Gastrocnemius medialis (tissue), 4 donors: Measurements from ENCODE around the gene SLC2A4RG. TPM values are rescaled to one million over a fixed set of nuclear protein-coding genes. Genes with fewer than 3 reads are reported as not detected.

Experiments
- ATAC-seq, 2 donors: fragments of 150-250 bp; one replicate each; pipeline ENCODE4 v1.9.1; 2016
- DNase-seq, 2 donors: peaks; one replicate each; pipeline ENCODE4 v3.0.0-alpha.2; 2019
- H3K27ac ChIP-seq, 4 donors: fragments of 200-600 bp; sonication (generic); 1 replicate in 1 of 4; 2 replicates in 3 of 4; pipeline ENCODE4 v1.5.1; 2016 to 2018; ENCODE audit warnings: mild to moderate bottlenecking in 2 of 4, moderate library complexity in 1 of 4
- H3K27me3 ChIP-seq, 3 donors: fragments of 200-600 bp; sonication (generic) in 2 of 3; 1 replicate in 1 of 3; 2 replicates in 2 of 3; pipeline versions ENCODE4 v1.5.1 to v1.6.0; 2016 to 2019; ENCODE audit warnings: mild to moderate bottlenecking in 1 of 3, moderate library complexity in 1 of 3
- H3K36me3 ChIP-seq, 2 donors: fragments of 200-600 bp; sonication (generic) in 1 of 2; one replicate each; pipeline ENCODE4 v1.5.1; 2017 to 2018
- H3K4me1 ChIP-seq, 2 donors: fragments of 200-600 bp; sonication (generic) in 1 of 2; one replicate each; pipeline ENCODE4 v1.5.1; 2016 to 2017; ENCODE audit warnings: mild to moderate bottlenecking in 2 of 2
- H3K4me3 ChIP-seq, 4 donors: fragments of 200-600 bp; sonication (generic) in 3 of 4; 1 replicate in 1 of 4; 2 replicates in 3 of 4; pipeline ENCODE4 v1.5.1; 2016 to 2019; ENCODE audit warnings: mild to moderate bottlenecking in 2 of 4
- H3K9me3 ChIP-seq, 3 donors: fragments of 200-600 bp; sonication (generic) in 2 of 3; 1 replicate in 1 of 3; 2 replicates in 2 of 3; pipeline ENCODE4 v1.5.1; 2016 to 2019
- CTCF ChIP-seq, 5 experiments: fragments of 450-650 bp in 3 of 5; fragments of 200-600 bp in 2 of 5; sonication (generic) in 2 of 5; IDR thresholded peaks in 4 of 5; conservative IDR thresholded peaks in 1 of 5; 1 replicate in 4 of 5; 2 replicates in 1 of 5; pipeline ENCODE4 v1.5.1; 2016 to 2019; ENCODE audit warnings: antibody characterized with exemption in 5 of 5, mild to moderate bottlenecking in 3 of 5, moderate library complexity in 3 of 5
- POLR2A ChIP-seq, 2 donors: fragments of 450-650 bp; IDR thresholded peaks; one replicate each; pipeline ENCODE4 v1.6.1; 2017; ENCODE audit warnings: antibody characterized with exemption in 2 of 2, mild to moderate bottlenecking in 2 of 2, moderate library complexity in 2 of 2
- in situ Hi-C, 4 donors: fragments of 200-750 bp; cut with MboI; loops; one replicate each; pipeline versions ENCODE4 v1.15.0 to v1.8.0; 2017; ENCODE audit warnings: low sequenced_read_pairs in 4 of 4
- intact Hi-C: fragments of 100-400 bp; cut with DNase I; formaldehyde crosslinking; loops from one replicate; pipeline ENCODE4 v1.15.1; 2023; ENCODE audit warnings: low total_unique reads
- total RNA-seq, 4 donors: library from RNA; depleted of rRNA; stranded (reverse); fragments of >200 nt; gene quantifications; one replicate each; pipeline versions ENCODE4 v1.1.0 to v1.2.3, GENCODE V29; 2016

SLC2A4RG gene
- total RNA-seq, 4 donors from 2014 or later: 26.0 to 58.7 (median 39.1) TPM

DNA sequence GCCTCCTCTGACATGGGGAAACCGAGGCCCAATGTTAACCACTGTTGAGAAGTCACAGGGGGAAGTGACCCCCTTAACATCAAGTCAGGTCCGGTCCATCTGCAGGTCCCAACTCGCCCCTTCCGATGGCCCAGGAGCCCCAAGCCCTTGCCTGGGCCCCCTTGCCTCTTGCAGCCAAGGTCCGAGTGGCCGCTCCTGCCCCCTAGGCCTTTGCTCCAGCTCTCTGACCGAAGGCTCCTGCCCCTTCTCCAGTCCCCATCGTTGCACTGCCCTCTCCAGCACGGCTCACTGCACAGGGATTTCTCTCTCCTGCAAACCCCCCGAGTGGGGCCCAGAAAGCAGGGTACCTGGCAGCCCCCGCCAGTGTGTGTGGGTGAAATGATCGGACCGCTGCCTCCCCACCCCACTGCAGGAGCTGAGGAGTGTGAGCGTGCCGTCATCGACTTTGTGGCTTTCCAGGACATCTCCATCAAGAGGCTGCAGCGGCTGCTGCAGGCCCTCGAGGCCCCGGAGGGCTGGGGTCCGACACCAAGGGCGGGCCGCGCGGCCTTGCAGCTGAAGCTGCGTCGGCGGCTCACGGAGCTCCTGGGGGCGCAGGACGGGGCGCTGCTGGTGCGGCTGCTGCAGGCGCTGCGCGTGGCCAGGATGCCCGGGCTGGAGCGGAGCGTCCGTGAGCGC lies 41.6 kb upstream of the SLC2A4RG start:
- ATAC-seq: no peak
- Histone ChIP-seq H3K4me3 (no peak overlapping the region), H3K27ac (peak overlapping the region in 1 of 4 donors; percentile 76), H3K36me3 (peaks cover 0 to 7% of the 10 kb centered on the region in 2 donors), H3K9me3 (no peaks in the 10 kb centered on the region), H3K4me1 (peaks cover 30 to 32% of the 10 kb centered on the region in 2 donors), H3K27me3 (no peaks in the 10 kb centered on the region)
- DNase-seq: peak in 1 of 2 donors; percentile 11
- in situ Hi-C loops: no loop called here
- intact Hi-C loops: no loop called here
- TF ChIP-seq CTCF (IDR thresholded peaks at IDR 0.05 in 4 of 5, conservative IDR thresholded peaks at IDR 0.05 in 1 of 5): no peak
- no peak for TF ChIP-seq POLR2A (IDR thresholded peaks at IDR 0.05)

DNA sequence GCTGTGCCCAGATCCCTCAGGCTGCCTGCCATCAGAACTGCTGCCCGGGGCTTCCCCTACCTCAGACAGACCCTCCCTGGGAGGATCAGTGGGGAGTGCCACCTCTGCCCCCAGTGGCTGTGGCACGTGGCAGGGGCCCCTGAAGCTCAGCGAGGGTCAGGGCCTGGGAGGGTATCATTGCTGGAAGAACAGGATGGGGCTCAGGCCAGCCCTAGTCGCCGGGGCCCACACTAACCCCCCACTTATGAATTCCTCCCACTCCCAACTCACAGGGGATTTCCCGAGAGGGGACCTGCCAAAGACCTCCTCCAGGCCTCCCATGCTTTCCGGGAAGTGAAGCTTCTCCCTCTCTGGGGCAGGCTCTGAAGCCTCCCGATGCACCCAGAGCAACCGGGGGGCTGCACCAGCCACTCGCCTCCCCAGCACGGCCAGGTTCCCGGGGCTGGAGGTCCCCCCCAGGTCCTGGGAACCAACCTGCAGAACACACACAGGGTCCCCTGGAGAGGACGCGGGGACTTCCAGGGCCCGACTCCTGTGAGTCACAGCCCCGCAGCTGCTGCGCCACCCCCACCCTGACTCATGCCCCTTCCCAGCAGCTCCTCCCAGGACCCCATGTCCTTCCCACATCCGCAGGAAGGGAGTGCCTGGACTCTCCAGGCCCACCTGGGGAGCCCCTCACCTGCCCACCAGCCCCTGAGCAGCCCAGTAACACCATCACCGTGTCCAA lies 40.7 kb upstream of the SLC2A4RG start:
- H3K36me3 ChIP-seq: peaks cover 0 to 4% of the 10 kb centered on the region in 2 donors
- no peaks in the 10 kb centered on the region for H3K27me3 ChIP-seq
- peak overlapping the region; percentile 58 to 76 (median 62) for H3K27ac ChIP-seq
- ATAC-seq (peak; percentile 24 to 37), DNase-seq (peak in 1 of 2 donors; percentile 59)
- TF ChIP-seq POLR2A (IDR thresholded peaks at IDR 0.05) (peak in 1 of 2 donors; percentile 17), CTCF (IDR thresholded peaks at IDR 0.05 in 4 of 5, conservative IDR thresholded peaks at IDR 0.05 in 1 of 5) (no peak)
- in situ Hi-C loops (no loop called here), intact Hi-C loops (no loop called here)
- H3K4me1 ChIP-seq: peaks cover 30 to 32% of the 10 kb centered on the region in 2 donors
- peak overlapping the region in 1 of 4 donors; percentile 11 for H3K4me3 ChIP-seq
- no peaks in the 10 kb centered on the region for H3K9me3 ChIP-seq

DNA sequence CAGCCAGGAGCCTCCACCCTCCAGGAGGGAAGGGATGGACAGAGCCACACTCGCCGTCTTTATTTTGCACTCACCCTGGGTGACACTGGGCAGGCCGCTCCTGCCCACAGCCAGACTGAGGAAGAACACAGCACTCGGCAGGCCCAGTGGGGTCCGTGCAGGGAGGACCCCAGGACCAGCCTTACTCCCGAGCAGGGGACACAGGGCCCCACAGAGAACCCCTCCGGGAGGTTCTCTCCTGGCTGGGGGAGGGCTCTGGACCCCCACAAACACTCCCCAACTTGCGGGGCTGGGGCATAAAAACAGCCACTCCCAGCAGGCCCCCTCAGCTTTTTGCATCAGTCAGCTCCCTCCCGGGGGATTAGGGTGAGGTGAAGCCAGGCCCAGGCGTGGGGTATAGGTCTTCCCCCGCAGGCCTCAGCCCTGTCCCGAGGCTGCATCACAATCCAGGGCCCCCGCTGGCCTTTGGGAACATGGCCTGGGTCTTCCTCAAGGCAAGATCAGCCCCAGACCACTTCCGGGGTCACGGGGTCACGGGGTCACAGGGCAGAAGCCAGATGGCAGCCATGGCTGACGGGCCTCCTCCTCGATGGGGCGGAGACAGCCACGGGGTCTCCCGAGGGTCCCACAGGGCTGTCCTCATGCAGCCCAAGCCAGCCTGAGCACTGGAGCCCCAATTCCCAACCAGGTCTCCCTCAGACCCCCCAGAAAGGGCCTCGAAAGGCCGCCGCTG lies 39.9 kb upstream of the SLC2A4RG start:
- Histone ChIP-seq H3K27ac (peak overlapping the region; percentile 58 to 76 (median 62)), H3K27me3 (no peaks in the 10 kb centered on the region), H3K4me1 (peaks cover 30 to 32% of the 10 kb centered on the region in 2 donors), H3K36me3 (peaks cover 0 to 6% of the 10 kb centered on the region in 2 donors), H3K4me3 (no peak overlapping the region), H3K9me3 (no peaks in the 10 kb centered on the region)
- in situ Hi-C loops: no loop called here
- no peak for ATAC-seq
- no peak for TF ChIP-seq POLR2A (IDR thresholded peaks at IDR 0.05)
- TF ChIP-seq CTCF (IDR thresholded peaks at IDR 0.05 in 4 of 5, conservative IDR thresholded peaks at IDR 0.05 in 1 of 5): no peak
- peak in 1 of 2 donors; percentile 13 for DNase-seq
- intact Hi-C loops: no loop called here

GRCh38 chr20:63700199-63701050 lies 39.2 kb upstream of the SLC2A4RG start:
- in situ Hi-C loops (no loop called here), intact Hi-C loops (no loop called here)
- ATAC-seq (no peak), DNase-seq (peak in 1 of 2 donors; percentile 15)
- Histone ChIP-seq H3K9me3 (no peaks in the 10 kb centered on the region), H3K27ac (peak overlapping the region in 2 of 4 donors; percentile 65 to 76), H3K4me1 (peaks cover 30 to 32% of the 10 kb centered on the region in 2 donors), H3K4me3 (no peak overlapping the region), H3K27me3 (no peaks in the 10 kb centered on the region), H3K36me3 (peaks cover 0 to 14% of the 10 kb centered on the region in 2 donors)
- TF ChIP-seq CTCF (IDR thresholded peaks at IDR 0.05 in 4 of 5, conservative IDR thresholded peaks at IDR 0.05 in 1 of 5) (no peak), POLR2A (IDR thresholded peaks at IDR 0.05) (no peak)
